NCI-H1092 treated with DMSO at 0.1 percent for 48 hours (cell line): ENCODE results near the gene ASB5.
"Not testable (repeated sequence)": the region's sequence is repeated elsewhere in the genome, so short reads cannot be mapped to it uniquely, and the experiment has no call there.

Experiments used
- DNase-seq: peaks from one replicate; lab custom pipeline; 2025; lab: John Stamatoyannopoulos, UW

ASB5 gene

DNA sequence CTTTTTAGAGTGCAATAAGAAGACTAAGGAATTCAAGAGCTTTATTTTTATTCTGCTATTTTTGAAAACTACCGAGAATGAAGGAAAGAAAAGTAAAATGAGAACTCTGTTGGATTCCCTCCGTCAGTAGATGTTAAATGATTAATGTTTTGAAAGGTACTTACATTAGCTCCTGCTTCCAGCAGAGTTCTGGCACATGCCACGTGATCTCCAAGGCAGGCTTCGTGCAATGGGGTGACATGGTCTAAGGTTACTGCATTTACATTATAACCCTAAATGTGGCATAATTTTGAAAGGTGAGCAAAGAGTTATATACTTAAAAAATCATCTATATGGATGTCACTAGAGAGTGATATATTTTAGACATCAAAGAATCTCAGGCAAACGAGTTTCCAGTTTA, 46.9 kb downstream of the ASB5 start:
- DNase-seq, result no peak

- DNase-seq, result no peak
Observed at GRCh38 chr4:176217510-176217909, 51.5 kb downstream of the ASB5 start.

DNA sequence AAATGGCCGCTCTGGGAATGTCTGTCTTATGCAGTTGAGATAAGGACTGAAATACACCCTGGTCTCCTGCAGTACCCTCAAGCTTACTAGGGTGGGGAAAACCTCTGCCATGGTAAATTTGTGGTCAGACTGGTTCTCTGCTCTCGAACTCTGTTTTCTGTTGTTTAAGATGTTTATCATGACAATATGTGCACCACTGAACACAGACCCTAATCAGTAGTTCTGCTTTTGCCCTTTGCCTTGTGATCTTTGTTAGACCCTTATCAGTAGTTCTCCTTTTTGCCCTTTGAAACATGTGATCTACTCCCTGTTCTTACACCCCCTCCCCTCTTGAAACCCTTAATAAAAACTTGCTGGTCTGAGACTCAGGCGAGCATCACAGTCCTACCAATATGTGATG, 56.7 kb downstream of the ASB5 start:
- DNase-seq, result not testable (repeated sequence)

- no peak for DNase-seq
Observed at GRCh38 chr4:176210579-176211296, 58.3 kb downstream of the ASB5 start.

DNA sequence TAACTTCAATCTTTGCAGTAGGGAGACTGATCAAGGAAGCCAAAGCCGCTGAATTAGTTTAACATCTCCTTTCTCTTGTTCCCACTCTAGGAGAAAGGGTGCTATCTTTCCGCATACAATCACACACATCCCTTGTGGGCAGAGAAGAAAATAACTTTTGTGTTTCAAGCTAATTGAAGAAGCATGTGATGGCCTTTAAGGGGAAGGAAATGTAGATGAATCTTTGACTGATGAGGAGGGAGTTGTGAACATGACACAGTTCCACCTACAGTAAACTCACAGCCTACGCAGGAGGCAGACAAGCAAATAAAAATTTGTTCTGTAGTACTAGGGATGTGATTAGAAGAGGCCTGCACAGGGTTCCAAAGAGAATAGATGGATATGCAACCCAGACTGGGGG, 58.9 kb downstream of the ASB5 start:
- no peak for DNase-seq

- DNase-seq, result no peak
Observed at GRCh38 chr4:176209535-176209934, 59.5 kb downstream of the ASB5 start.

DNA sequence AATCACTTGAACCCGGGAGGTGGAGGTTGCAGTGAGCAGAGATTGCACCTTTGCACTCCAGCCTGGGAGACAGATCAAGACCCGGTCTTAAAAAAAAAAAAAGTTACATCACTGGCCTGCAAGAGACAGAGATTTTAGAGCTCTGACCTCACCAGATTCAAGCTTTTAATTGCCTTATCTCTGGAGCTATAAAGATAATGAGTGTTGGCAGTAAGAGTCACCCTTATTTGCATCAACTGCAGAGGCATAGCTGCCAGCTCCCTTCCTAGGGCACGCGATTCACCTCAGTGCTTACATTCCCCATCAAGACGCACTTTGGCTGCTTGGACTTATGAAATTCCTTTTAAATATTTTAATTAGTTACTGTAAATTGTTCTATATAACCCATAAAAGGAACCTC, 61.2 kb downstream of the ASB5 start:
- no peak for DNase-seq

GRCh38 chr4:176205299-176205698, 63.7 kb downstream of the ASB5 start:
- no peak for DNase-seq

DNA sequence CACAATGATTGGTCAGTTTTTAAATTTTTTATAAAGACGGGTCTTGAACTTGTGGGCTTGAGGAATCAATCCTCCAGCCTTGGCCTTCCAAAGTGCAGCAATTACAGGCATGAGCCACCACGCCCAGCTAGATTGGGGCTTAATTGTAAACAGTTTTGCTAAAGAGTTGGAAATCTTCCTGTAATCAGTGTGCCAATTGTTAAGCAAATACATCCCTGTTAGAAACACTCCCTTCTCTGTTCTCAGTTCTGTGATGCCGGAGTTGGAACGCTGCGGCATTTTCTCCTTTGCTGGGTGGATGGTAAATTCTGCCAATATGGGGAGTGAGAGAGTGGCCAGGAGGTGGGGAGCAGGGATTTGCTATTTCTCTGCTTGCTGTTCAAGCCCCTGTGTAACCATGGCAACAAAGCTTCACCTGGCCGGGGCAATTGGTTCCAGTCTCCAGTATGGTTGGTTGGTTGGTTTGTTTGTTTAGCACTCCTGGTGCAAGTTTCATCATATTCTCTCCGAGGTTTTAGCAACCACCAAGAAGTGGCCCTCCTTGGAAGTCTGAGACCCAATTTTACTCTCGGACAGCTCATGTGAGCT, 70.6 kb downstream of the ASB5 start:
- DNase-seq, result no peak

GRCh38 chr4:176195184-176195978, 73.6 kb downstream of the ASB5 start, which contains the start of gene SPATA4:
SPATA4 (minus strand) TSS chr4:176195585; CDS start chr4:176195562, 23 bp downstream.
- DNase-seq, result peak; percentile 92

DNA sequence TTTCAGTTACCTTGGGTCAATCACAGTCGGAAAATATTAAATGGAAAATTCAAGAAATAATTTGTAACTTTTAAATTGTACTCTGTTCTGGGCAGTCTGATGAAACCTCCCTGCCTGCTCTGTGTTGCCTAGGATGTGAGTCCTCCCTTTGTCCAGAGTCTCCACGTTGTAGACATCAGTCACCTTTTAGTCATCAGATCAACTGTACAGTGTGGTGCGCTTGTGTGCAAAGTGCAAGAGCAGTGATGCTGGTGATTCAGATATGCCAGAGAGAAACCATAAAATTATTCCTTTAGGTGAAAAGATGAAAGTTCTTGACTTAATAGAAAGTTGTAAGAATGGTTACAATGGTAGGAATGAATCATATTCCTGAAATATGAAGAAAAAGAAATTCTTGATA, 75.1 kb downstream of the ASB5 start:
- DNase-seq, result no peak

DNA sequence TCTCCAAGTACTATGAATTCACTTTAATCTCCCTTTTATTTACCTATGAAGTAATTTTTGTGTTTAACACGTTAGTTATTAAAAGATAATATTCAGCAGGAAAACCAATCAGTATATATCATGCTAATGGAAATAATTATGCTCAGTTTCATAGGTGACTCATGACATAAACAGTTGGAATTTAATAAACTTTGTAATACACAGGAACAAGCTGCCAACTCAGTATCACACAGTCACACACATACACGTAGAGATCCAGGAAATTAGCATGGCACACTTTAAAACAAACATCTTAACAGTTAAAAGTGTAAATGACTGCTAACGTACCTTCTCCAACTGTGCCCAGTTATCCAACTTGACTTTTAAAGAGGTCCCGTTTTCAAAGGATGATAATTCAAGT, 75.9 kb downstream of the ASB5 start:
- no peak for DNase-seq

GRCh38 chr4:176191974-176192373, 77.0 kb downstream of the ASB5 start:
- DNase-seq, result peak; percentile 87

DNA sequence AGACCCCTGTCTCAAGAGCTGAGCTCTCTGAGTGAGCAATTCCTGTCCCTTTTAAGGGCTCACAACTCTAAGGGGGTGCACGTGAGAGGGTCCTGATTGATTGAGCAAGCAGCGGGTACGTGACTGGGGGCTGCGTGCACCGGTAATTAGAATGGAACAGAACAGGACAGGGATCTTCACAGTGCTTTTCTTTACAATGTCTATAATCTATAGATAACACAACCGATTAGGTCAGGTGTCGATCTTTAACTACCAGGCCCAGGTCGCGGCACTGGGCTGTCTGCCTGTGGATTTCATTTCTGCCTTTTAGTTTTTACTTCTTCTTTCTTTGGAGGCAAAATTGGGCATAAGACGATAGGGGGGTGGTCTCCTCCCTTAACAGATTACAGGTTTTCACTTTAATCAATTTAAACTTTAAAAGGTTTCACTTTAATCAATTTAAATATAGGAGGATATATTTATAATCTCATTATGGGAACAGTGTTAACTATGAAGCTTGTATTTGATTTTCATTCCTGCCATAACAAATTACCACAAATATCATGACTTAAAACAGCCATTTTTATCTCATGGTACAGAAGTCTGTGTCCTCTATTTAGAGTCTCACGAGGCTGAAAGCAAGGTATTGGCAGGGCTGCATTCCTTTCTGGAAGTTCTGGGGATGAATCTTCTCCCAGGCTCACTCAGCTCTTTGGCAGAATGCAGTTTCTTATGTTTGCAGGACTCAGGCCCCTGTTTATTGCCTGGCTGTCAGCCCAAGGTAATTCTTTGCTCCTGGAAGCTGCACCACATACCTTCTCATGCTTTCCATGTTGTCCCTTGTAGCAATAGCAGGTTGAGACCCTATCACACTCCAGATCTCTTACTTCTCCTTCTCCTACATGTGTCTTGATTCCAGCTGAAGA, 78.9 kb downstream of the ASB5 start:
- no peak for DNase-seq

GRCh38 chr4:176188654-176189053, 80.4 kb downstream of the ASB5 start:
- no peak for DNase-seq

DNA sequence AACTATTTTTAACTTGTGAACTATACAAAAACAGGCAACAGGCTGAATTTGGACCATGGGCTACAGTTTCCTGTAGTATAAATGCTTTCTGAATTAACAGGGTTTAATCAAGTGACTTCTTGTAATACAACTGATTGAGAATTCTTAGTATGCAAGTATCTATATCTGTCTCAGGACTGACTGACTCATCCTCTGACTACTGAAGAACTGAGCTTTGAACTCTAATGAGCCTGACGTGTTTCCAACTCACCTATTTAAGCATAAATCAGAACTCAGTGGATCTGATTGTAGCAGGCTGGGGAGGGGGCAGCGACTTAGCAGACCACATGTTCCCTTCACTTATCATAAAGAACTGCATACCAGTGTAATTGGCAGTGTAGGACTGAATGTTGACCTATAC, 81.4 kb downstream of the ASB5 start:
- no peak for DNase-seq

- no peak for DNase-seq
Observed at GRCh38 chr4:176186671-176187395, 82.2 kb downstream of the ASB5 start.

DNA sequence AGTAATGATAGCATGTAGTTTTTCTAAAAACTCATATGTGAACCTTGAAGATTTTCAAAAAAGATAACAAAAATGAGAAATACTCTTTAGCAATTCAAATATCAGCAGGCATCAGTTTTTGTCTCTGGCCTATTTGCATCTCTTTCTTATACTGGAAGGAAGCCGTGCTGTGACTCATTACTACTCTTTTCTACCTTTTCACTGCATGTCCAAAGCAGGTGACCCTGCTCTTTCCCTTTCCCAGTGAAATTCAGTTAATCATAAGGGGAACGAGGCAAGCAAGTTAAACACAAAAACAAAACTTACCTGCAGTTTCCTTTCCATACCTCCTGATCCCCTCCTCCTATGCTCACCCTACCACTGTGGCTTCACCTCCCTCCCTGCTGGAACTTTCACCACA, 83.0 kb downstream of the ASB5 start:
- no peak for DNase-seq

GRCh38 chr4:176185051-176185450, 84.0 kb downstream of the ASB5 start:
- no peak for DNase-seq
